HG02623 (cell line): ENCODE measurements around the gene LAMB4.

Experiments used
- ATAC-seq: cut with Tn5 transposase; IDR thresholded peaks from one replicate; pipeline ENCODE4 v1.9.1; 2021; ENCODE audit warnings: moderate library complexity; ENCODE audit not compliant: unreplicated experiment

Gene LAMB4

DNA sequence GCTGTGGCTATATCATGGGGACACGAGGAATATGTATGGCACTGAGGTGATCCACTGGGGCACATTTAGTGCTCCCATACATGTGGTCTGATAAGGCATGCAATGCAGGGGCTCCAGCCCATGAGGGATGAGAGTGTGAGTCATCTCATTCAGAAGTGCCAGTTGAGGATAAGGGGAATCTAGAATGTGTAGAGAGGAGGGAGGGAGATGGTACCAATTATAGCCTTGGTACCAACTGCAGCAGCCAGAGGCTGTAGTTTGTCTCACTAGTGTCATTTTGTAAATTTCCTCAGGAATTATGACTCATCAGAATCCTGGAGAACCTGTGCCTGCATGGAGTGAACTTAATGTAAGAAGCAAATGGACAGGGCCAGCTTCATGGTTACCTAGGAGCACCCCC lies 46.2 kb downstream of the LAMB4 start:
- no peak for ATAC-seq

DNA sequence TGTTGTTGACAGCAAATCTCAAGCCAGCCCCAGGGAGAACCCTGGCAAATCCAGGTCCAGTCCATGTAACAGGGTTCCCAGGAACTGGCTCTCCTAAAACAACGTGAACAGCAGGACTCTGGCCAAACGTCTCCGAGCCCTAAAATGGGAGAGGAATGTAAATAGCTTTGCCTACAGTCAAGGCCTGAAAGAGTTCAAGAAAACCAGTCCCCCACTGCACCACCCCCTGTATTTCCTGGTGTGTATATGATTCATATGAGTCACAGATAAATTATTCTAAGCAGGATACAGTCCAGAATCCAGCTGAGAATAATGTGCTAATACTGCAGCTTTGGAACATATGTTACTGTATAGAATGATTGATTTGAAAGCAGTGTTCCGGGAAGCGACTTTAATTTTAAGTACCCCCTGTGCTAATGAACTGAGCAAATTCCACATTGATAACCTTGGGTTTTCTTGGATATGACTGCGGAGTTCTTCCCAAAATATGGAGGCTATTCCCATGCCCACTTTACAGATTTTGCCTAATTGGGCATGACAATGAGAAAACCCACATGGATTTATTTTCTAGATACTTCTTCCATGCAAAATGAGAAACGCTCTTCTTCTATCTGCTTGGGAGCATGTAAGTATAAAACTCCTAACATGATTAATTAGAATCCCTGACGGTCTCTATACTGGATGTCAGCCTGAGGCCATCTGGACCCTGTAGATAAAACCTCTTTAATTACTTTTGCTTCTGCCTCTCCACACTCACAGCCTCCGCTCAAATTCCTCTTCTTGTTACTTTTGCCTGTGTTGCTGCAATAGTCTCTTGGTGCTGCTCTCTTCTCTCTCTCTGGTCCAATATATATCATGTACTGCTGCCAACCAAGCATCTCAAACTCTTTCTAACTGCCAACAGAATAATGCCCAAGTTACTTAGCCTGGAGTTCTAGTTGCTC lies 50.2 kb downstream of the LAMB4 start:
- ATAC-seq = no peak

- no peak for ATAC-seq
Measured at GRCh38 chr7:108079276-108079647, 50.9 kb downstream of the LAMB4 start.

- no peak for ATAC-seq
Measured at GRCh38 chr7:108078691-108079090, 51.5 kb downstream of the LAMB4 start.

GRCh38 chr7:108078211-108078673 lies 51.9 kb downstream of the LAMB4 start:
- no peak for ATAC-seq

- ATAC-seq = no peak
Measured at GRCh38 chr7:108077709-108078108, 52.5 kb downstream of the LAMB4 start.

GRCh38 chr7:108076156-108076555 lies 54.0 kb downstream of the LAMB4 start:
- ATAC-seq = no peak

DNA sequence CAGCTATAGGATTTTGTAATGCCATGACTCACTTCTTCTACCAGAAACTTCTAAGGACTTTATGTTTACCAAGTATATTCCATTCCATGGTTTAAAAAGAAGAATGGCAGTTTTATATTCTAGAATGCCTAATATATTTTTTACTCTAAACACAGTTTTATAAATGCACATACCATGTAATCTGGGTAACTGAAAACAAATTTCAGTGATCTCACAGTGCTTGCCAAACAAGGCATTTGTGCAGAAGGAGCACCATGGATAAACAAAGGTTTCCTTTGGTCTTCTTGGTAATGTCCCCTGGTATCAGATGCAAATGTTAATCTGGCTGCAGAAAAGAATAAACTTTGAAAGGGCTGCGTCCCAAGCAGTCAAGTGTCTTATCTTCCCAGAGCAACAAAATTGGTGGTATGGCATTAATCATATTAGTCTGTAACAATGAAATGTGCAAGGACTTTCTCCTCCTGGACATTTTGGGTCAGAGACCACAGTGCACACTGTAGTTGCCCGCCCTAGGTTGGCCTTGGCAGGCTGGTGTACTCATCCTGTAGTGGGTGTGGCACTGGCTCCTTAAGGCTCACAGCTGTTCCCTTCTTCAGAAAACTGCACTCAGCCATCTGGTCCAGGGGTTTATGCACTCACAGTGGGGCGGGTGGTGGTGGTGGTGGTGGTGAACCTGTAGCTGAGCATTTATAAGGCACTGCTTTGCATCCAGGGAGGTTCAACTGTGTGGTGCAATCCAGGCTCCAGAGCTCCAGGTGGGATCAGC lies 56.7 kb downstream of the LAMB4 start:
- no peak for ATAC-seq

DNA sequence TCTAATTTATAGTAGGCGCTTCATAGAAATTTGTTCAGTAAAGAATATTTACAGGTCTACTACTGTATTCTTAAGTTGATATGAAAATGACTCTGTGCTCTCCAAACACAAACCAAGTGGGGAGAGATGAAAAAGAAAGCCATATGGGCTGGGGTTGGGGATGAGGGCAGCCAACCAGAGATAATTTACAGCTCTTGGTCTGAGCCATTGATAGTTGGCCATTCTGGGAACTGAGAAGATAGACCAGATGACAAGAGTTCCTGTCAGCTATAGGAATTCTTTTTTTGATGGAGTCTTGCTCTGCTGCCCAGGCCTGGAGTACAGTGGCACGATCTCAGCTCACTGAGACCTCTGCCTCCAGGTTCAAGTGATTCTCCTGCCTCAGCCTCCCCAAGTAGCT lies 57.4 kb downstream of the LAMB4 start:
- ATAC-seq = no peak

DNA sequence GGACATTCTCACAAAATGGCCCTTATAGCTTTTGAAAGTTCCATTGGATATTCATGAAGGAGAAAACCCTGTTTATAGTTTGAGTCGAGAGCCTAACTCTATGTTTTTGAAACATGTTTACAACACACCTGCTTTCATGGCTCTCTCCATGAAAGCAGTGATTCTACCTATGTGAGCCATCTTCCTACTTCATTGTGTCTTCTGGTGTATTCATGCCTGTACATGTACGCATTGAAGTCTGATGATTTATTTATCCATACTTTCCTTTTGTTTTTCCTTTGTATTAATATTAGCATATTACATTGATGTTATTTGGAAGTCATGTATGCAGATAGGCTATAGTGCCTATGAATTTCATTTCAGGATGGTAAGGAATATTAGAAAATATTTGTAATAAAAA lies 58.0 kb downstream of the LAMB4 start:
- ATAC-seq = no peak

DNA sequence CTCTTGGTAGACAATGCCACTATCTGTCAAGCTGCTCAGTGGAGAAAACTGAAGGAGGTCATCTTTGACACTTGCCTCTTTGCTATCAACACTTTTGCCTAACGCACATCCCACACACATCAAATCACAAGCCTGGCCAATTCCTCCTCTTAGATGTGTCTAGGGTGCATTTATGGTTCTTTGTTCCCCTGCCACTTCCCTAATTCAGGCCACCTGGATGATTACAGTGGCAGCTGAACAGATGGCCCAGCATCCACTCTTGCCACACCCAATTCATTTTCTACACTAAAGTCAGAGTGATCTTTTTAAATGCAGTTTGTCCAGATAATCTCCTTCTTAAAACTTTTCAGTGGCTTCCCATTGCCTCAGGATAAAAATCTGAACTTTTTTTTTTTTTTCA lies 58.6 kb downstream of the LAMB4 start:
- no peak for ATAC-seq

- no peak for ATAC-seq
Measured at GRCh38 chr7:108069646-108070045, 60.5 kb downstream of the LAMB4 start.

- ATAC-seq = no peak
Measured at GRCh38 chr7:108067844-108068243, 62.3 kb downstream of the LAMB4 start.

- ATAC-seq = no peak
Measured at GRCh38 chr7:108066486-108066885, 63.7 kb downstream of the LAMB4 start.

DNA sequence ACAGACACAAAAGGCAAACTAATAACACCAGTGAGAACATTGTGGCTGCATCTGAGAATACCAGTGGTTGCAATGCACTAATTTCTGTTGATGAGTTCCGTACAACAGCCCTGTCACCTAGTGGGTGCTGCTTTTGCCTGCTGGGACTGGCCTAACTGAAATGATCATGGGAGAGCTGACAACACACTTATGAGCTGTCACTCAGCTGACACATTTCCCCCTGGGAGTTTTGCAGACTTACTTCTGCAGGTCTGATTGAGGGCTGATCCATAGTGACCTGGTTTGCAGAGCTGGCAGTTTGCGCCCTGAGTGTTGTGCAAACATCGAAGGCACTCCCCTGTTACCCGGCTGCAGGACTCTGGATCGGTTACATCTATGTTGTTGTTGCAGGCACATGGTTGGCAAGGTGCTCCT lies 66.6 kb downstream of the LAMB4 start:
- ATAC-seq = no peak

DNA sequence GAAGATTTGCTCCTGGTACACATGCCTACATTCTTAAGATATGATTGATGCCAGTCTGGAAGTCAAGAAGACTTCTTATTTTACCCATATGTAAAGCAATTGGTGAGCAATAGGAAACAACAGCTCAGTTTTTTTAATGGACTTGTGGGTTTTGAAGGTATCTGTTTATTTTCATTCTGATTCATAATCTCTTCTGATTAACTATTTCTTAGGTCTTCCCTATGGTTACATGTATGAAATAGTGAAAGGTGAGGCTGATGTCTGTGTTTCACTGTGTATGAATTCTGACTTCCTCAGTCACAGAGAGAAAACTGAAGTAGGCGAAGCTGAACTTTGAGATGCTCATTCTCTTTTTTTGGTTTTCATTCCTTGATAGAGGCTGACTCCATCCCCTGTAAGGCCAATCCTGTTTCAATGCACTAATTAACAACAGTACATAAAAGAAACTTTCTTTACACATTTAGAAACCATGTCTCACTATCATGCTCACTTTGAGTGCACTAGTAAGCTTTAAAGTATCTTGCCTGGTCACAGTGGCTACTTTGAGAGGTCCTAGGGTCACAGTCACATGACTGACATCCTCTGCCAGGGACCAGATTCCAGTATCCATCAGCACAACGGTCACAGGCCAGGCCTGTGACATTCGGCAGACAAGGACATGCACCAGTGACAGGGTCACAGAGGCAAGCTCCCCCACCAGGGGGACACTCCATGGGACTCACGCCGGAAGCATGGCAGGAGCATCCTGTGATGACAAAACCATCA lies 67.7 kb downstream of the LAMB4 start:
- no peak for ATAC-seq

GRCh38 chr7:108059526-108059925 lies 70.6 kb downstream of the LAMB4 start:
- no peak for ATAC-seq

- ATAC-seq = no peak
Measured at GRCh38 chr7:108057951-108058481, 72.1 kb downstream of the LAMB4 start.

DNA sequence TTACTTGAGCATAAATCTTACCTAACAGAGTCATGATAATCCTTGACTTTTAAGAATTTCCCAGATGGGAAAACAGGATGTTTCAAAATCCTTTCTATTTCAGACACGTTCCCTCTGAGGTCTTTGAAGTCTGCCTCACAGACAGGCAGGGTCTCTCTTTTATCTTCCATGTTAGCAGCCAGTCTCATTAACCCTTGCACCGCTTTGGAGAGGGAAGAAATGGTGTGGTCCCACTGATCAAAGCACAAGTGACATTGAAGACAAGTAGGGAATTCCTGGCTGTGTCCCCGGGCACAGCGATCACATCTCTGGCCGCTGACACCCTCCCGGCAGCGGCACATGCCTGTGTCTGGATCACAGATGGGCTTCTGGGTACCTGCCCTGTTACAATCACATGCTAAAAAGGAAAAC lies 74.5 kb downstream of the LAMB4 start:
- ATAC-seq = no peak

- no peak for ATAC-seq
Measured at GRCh38 chr7:108054537-108054936, 75.6 kb downstream of the LAMB4 start.

GRCh38 chr7:108053250-108053649 lies 76.9 kb downstream of the LAMB4 start:
- no peak for ATAC-seq
